ENCODE measurements around the gene ST6GALNAC2.

- TF ChIP-seq CTCF (conservative IDR thresholded peaks at IDR 0.05; ENCODE audit: low read depth in 2 of 2) = no peak
- TF ChIP-seq EZH2phosphoT487 (IDR thresholded peaks at IDR 0.05; ENCODE audit: unreplicated experiment) = no peak
- TF ChIP-seq REST (IDR thresholded peaks at IDR 0.05; ENCODE audit: unreplicated experiment) = no peak
- TF ChIP-seq EZH2 (IDR thresholded peaks at IDR 0.05; ENCODE audit: low read depth, unreplicated experiment) = no peak
- TF ChIP-seq POLR2AphosphoS5 (IDR thresholded peaks at IDR 0.05; ENCODE audit: low read depth) = no peak
- TF ChIP-seq ZNF331 (CRISPR knock-in tag; IDR thresholded peaks at IDR 0.05; ENCODE audit: low read depth) = no peak
- no peak for TF ChIP-seq CREB1 (CRISPR knock-in tag; IDR thresholded peaks at IDR 0.05; ENCODE audit: low read depth)
- TF ChIP-seq ETS1 (IDR thresholded peaks at IDR 0.05) = no peak
- no peak for TF ChIP-seq NANOG (IDR thresholded peaks at IDR 0.05; ENCODE audit: borderline replicate concordance)
- no peak for TF ChIP-seq ZNF462 (CRISPR knock-in tag; IDR thresholded peaks at IDR 0.05)
- no peak for TF ChIP-seq STAT1 (IDR thresholded peaks at IDR 0.05; ENCODE audit: unreplicated experiment)
These were observed 6.4 kb downstream of the ST6GALNAC2 start for GRCh38 chr17:76579281-76579680.

All from GM23338 (cell line).